Neuronal stem cell (in vitro differentiated cells): ENCODE results near the gene TUBA4A.

ENCODE experiments used
- DNase-seq: peaks from one replicate; pipeline ENCODE4 v3.0.0-alpha.2; 2013; ENCODE audit warnings: low spot score
- H2AFZ ChIP-seq: one replicate; pipeline ENCODE4 v1.6.1; 2013; ENCODE audit warnings: mild to moderate bottlenecking, low read length, inconsistent platforms
- H2AK5ac ChIP-seq: 2 replicates; pipeline ENCODE4 v1.6.1; 2013; ENCODE audit warnings: low read depth, mild to moderate bottlenecking, inconsistent platforms, low read length, moderate library complexity, mixed read lengths
- H2BK120ac ChIP-seq: 2 replicates; pipeline ENCODE4 v1.6.1; 2013; ENCODE audit warnings: low read depth, mild to moderate bottlenecking, inconsistent platforms, low read length, moderate library complexity, mixed read lengths
- H2BK12ac ChIP-seq: one replicate; pipeline ENCODE4 v1.6.1; 2013; ENCODE audit warnings: low read length, inconsistent platforms
- H2BK15ac ChIP-seq: 2 replicates; pipeline ENCODE4 v1.6.1; 2013; ENCODE audit warnings: mild to moderate bottlenecking, low read length, inconsistent platforms, mixed read lengths
- H2BK5ac ChIP-seq: one replicate; pipeline ENCODE4 v1.6.1; 2013; ENCODE audit warnings: inconsistent platforms, mild to moderate bottlenecking, low read length, moderate library complexity
- H3K14ac ChIP-seq: one replicate; pipeline ENCODE4 v1.6.1; 2013; ENCODE audit warnings: low read length, inconsistent platforms
- H3K18ac ChIP-seq: 2 replicates; pipeline ENCODE4 v1.6.1; 2013; ENCODE audit warnings: low read length, inconsistent platforms
- H3K23ac ChIP-seq: 2 replicates; pipeline ENCODE4 v1.6.1; 2013; ENCODE audit warnings: low read depth, mild to moderate bottlenecking, mixed read lengths, low read length, inconsistent platforms; ENCODE audit not compliant: poor library complexity
- H3K27ac ChIP-seq: replicated peaks from 3 replicates; pipeline ENCODE4 v1.5.1; 2013; ENCODE audit warnings: low read length, inconsistent platforms
- H3K27me3 ChIP-seq, 3 experiments: 2 replicates each; pipeline ENCODE4 v1.6.1; 2013; ENCODE audit warnings: low read length in 3 of 3, mild to moderate bottlenecking in 2 of 3, inconsistent platforms in 1 of 3, low read depth in 1 of 3, mixed read lengths in 1 of 3, moderate library complexity in 1 of 3; ENCODE audit not compliant: control insufficient read depth in 3 of 3, insufficient read depth in 3 of 3
- H3K36me3 ChIP-seq, 2 donors: replicated peaks in 1 of 2; 2 replicates each; pipeline ENCODE4 v1.6.1; 2013; ENCODE audit warnings: low read length in 2 of 2; ENCODE audit not compliant: control insufficient read depth in 2 of 2, insufficient read depth in 2 of 2
- H3K4ac ChIP-seq: 2 replicates; pipeline ENCODE4 v1.6.1; 2013; ENCODE audit warnings: inconsistent platforms, mild to moderate bottlenecking, low read length, moderate library complexity
- H3K4me1 ChIP-seq, 2 donors: 1 replicate in 1 of 2; 2 replicates in 1 of 2; pipeline ENCODE4 v1.6.1; 2013; ENCODE audit warnings: low read length in 2 of 2, low read depth in 1 of 2; ENCODE audit not compliant: control insufficient read depth in 2 of 2, insufficient read depth in 1 of 2
- H3K4me2 ChIP-seq: one replicate; pipeline ENCODE4 v1.6.1; 2013; ENCODE audit warnings: mild to moderate bottlenecking, low read length, inconsistent platforms; ENCODE audit not compliant: insufficient read depth, poor library complexity, severe bottlenecking
- H3K4me3 ChIP-seq, 2 donors: 2 replicates each; pipeline ENCODE4 v1.5.1; 2013; ENCODE audit warnings: low read length in 2 of 2, mild to moderate bottlenecking in 2 of 2, inconsistent platforms in 1 of 2, moderate library complexity in 1 of 2
- H3K79me1 ChIP-seq: one replicate; pipeline ENCODE4 v1.6.1; 2013; ENCODE audit warnings: low read depth, mild to moderate bottlenecking, inconsistent platforms, low read length, moderate library complexity
- H3K9ac ChIP-seq: one replicate; pipeline ENCODE4 v1.6.1; 2013; ENCODE audit warnings: mild to moderate bottlenecking, low read depth, low read length, inconsistent platforms; ENCODE audit not compliant: poor library complexity
- H3K9me3 ChIP-seq, 2 donors: replicated peaks in 1 of 2; 2 replicates each; pipeline versions ENCODE3 to v1.6.1; 2013; ENCODE audit warnings: low read length in 2 of 2, mild to moderate bottlenecking in 2 of 2, inconsistent platforms in 1 of 2, low read depth in 1 of 2, mixed read lengths in 1 of 2, moderate library complexity in 1 of 2; ENCODE audit not compliant: control insufficient read depth in 2 of 2, insufficient read depth in 1 of 2
- H4K8ac ChIP-seq: one replicate; pipeline ENCODE4 v1.6.1; 2013; ENCODE audit warnings: low read depth, mild to moderate bottlenecking, inconsistent platforms, low read length, moderate library complexity
- H4K91ac ChIP-seq: one replicate; pipeline ENCODE4 v1.6.1; 2013; ENCODE audit warnings: low read length, low read depth, mild to moderate bottlenecking, inconsistent platforms; ENCODE audit not compliant: poor library complexity
- WGBS, 2 donors: extraction: QIAGEN DNeasy Blood & Tissue Kit; methylation state at CpG; one replicate each; pipeline ENCODE4 v1.1.7; 2013; ENCODE audit warnings: missing lambda C conversion rate in 2 of 2, mixed read lengths in 1 of 2; ENCODE audit not compliant: insufficient read length in 2 of 2, insufficient replicate concordance in 1 of 2; ENCODE audit errors: extremely low coverage in 2 of 2; 5-methylcytosine and 5-hydroxymethylcytosine counted together

The TUBA4A gene

DNA sequence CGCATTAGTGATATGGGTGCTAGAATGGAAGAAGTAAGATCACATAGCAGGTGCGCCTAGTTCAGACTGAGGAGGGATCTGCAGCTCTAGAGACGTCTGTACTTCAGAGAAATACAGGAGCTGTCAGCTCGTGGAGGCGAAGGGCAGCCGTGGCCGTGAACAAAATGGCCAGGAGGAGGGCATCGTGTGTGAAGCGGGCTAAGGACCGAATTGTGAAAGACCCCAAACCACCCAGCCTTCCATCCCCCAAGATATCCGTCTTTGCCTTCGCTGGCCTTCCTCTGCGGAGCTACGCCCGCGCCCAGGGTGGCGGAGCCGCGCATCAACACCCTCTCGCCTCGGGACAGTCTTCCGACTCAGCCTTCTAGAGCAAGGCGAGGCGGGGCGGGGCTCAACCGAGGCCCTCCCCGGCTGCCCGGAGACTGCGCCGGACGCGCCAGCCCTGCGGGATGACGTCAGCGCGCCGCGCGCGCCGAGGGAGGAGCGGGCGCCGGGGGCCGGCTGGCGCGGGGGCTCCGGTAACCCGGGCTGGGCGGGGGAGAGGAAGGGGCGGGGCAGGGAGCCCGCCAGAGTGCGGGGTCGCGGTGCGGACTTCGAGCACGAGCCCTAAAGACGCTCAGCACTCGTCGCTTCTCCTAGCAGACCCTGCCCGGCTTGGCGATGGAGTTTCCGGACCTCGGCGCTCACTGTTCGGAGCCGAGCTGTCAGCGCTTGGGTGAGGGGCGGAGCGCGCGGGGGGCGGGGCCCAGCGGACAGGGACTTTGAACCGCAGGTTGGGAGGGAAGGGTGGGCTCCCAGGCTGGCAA, 47.2 kb downstream of the TUBA4A start, which contains the start of gene ZFAND2B:
ZFAND2B (plus strand) TSS at position 455 of the 806 bp plus-strand sequence; CDS start at position 661, 206 bp downstream.
- peak within 1 kb of the TSS; percentile 54 to 88 for H3K4me3 ChIP-seq
- H2BK15ac ChIP-seq, result no peak within 1 kb of the TSS
- peak; percentile 95 for DNase-seq
- H3K14ac ChIP-seq, result no peak within 1 kb of the TSS
- H3K9me3 ChIP-seq, result peaks cover 0 to 2% of the 10 kb centered on the region in 2 donors
- H2BK5ac ChIP-seq, result no peak within 1 kb of the TSS
- no peak within 1 kb of the TSS for H4K91ac ChIP-seq
- H2BK120ac ChIP-seq, result no peak within 1 kb of the TSS
- H2BK12ac ChIP-seq, result no peak within 1 kb of the TSS
- H3K18ac ChIP-seq, result peak within 1 kb of the TSS; percentile 98
- H3K79me1 ChIP-seq, result no peaks in the 10 kb centered on the region
- H3K4me1 ChIP-seq, result peaks cover 7 to 8% of the 10 kb centered on the region in 2 donors
- peak within 1 kb of the TSS; percentile 96 for H2AFZ ChIP-seq
- peak within 1 kb of the TSS; percentile 93 for H3K27ac ChIP-seq
- H3K27me3 ChIP-seq, result no peaks in the 10 kb centered on the region
- H4K8ac ChIP-seq, result no peak within 1 kb of the TSS
- H3K4me2 ChIP-seq, result peak within 1 kb of the TSS; percentile 57
- peaks cover 26 to 36% of the 10 kb centered on the region in 2 donors for H3K36me3 ChIP-seq
- H3K23ac ChIP-seq, result no peak within 1 kb of the TSS
- WGBS, 2 donors, result no CpG with 5 or more reads among the region's 76 CpGs
- no peak within 1 kb of the TSS for H2AK5ac ChIP-seq
- no peak within 1 kb of the TSS for H3K4ac ChIP-seq
- peak within 1 kb of the TSS; percentile 85 for H3K9ac ChIP-seq

DNA sequence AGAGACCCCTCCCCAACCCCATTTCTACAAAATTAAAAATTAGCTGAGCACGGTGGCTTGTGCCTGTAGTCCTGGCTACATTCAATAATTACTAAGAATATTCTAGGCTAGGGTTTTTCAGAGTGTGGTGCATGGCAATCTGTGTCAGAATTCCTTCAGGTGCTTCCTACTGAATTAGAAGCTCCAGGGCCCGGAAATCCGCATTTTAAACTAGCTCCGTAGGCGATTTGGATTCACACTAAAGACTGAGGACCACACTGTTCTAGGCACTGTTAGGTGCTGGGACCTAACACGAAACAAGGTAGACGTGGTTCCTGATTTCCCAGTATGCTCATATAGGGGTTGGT, 47.8 kb downstream of the TUBA4A start:
- no peak overlapping the region for H3K27ac ChIP-seq
- H3K23ac ChIP-seq, result no peak overlapping the region
- H3K4me2 ChIP-seq, result peak overlapping the region; percentile 57
- no peak overlapping the region for H3K18ac ChIP-seq
- H4K91ac ChIP-seq, result no peak overlapping the region
- peaks cover 7 to 8% of the 10 kb centered on the region in 2 donors for H3K4me1 ChIP-seq
- DNase-seq, result no peak
- peaks cover 23 to 31% of the 10 kb centered on the region in 2 donors for H3K36me3 ChIP-seq
- no peak overlapping the region for H2BK120ac ChIP-seq
- no peak overlapping the region for H4K8ac ChIP-seq
- no CpG with 5 or more reads among the region's 7 CpGs for WGBS, 2 donors
- no peak overlapping the region for H3K4ac ChIP-seq
- H2AK5ac ChIP-seq, result no peak overlapping the region
- H2BK15ac ChIP-seq, result no peak overlapping the region
- peak overlapping the region; percentile 96 for H2AFZ ChIP-seq
- H3K14ac ChIP-seq, result no peak overlapping the region
- no peak overlapping the region for H2BK5ac ChIP-seq
- no peaks in the 10 kb centered on the region for H3K27me3 ChIP-seq
- H3K4me3 ChIP-seq, result peak overlapping the region; percentile 54 to 88
- no peak overlapping the region for H2BK12ac ChIP-seq
- H3K9ac ChIP-seq, result no peak overlapping the region
- H3K9me3 ChIP-seq, result peaks cover 0 to 2% of the 10 kb centered on the region in 2 donors
- no peaks in the 10 kb centered on the region for H3K79me1 ChIP-seq

DNA sequence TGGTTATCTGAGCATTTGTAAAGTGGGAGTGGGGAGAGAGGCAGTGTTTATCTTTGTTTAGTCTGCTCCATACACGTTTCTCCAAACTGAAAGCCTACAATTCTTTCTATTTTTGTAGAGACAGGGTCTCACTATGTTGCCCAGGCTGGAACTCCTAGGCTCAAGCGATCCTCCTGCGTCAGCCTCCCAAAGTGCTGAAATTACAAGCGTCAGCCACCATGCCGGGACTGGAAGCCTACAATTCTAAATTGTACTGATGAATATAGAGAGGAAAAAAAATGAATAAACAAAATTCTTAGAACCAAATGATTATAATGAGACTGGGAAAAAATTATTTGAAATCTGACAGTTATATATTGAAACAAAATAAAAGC, 48.6 kb downstream of the TUBA4A start:
- peaks cover 7 to 8% of the 10 kb centered on the region in 2 donors for H3K4me1 ChIP-seq
- H3K23ac ChIP-seq, result no peak overlapping the region
- no CpG with 5 or more reads among the region's 5 CpGs for WGBS, 2 donors
- peaks cover 0 to 2% of the 10 kb centered on the region in 2 donors for H3K9me3 ChIP-seq
- no peak overlapping the region for H2BK15ac ChIP-seq
- no peak overlapping the region for H3K4me3 ChIP-seq
- H3K27me3 ChIP-seq, result no peaks in the 10 kb centered on the region
- H3K4ac ChIP-seq, result no peak overlapping the region
- no peak overlapping the region for H3K9ac ChIP-seq
- H2AFZ ChIP-seq, result no peak overlapping the region
- DNase-seq, result no peak
- H4K91ac ChIP-seq, result no peak overlapping the region
- no peak overlapping the region for H2BK120ac ChIP-seq
- H2AK5ac ChIP-seq, result no peak overlapping the region
- no peak overlapping the region for H3K27ac ChIP-seq
- H3K36me3 ChIP-seq, result peaks cover 17 to 23% of the 10 kb centered on the region in 2 donors
- no peaks in the 10 kb centered on the region for H3K79me1 ChIP-seq
- H3K4me2 ChIP-seq, result no peak overlapping the region
- H3K18ac ChIP-seq, result no peak overlapping the region
- no peak overlapping the region for H4K8ac ChIP-seq
- no peak overlapping the region for H3K14ac ChIP-seq
- no peak overlapping the region for H2BK12ac ChIP-seq
- H2BK5ac ChIP-seq, result no peak overlapping the region

DNA sequence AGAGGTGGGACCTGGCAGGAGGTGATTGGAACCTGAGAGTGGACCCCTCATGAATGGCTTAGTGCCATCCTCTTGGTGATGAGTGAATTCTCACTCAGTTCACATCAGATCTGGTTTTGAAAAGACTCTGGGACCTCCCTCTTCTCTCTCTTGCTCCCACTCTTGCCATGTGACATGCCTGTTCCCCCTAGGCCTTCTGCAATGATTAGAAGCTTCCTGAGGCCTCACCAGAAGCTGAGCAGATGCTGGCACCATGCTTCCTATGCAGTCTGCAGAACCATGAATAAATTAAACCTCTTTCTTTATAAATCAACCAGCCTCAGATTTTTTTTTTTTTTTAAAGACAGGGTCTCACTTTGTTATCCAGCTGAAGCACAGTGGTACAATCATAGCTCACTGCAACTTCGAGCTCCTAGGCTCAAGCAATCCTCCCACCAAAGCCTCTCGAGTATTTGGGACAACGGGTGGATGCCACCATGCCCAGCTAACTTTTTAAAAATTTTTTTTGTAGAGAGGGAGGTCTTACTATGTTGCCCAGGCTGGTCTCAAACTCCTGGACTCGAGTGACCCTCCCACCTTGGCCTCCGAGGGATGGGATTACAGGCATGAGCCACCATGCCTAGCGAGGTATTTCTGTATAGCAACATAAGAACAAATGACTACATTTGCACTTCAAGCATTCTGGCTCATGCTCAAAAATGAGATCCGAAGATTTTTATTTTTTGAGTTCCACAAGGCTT, 49.1 kb downstream of the TUBA4A start:
- Histone ChIP-seq H2BK5ac (no peak overlapping the region), H3K23ac (no peak overlapping the region), H2AK5ac (no peak overlapping the region), H2AFZ (no peak overlapping the region), H2BK15ac (no peak overlapping the region), H3K4me2 (no peak overlapping the region), H3K14ac (no peak overlapping the region), H4K91ac (no peak overlapping the region), H3K27ac (no peak overlapping the region), H3K36me3 (peaks cover 14 to 18% of the 10 kb centered on the region in 2 donors), H3K27me3 (no peaks in the 10 kb centered on the region), H3K9me3 (peaks cover 0 to 2% of the 10 kb centered on the region in 2 donors), H4K8ac (no peak overlapping the region), H3K9ac (no peak overlapping the region), H3K4me1 (peaks cover 7 to 8% of the 10 kb centered on the region in 2 donors), H3K79me1 (no peaks in the 10 kb centered on the region), H3K4me3 (no peak overlapping the region), H2BK120ac (no peak overlapping the region), H3K4ac (no peak overlapping the region), H3K18ac (no peak overlapping the region), H2BK12ac (no peak overlapping the region)
- no CpG with 5 or more reads among the region's 7 CpGs for WGBS, 2 donors
- no peak for DNase-seq
